ENCODE results near the gene KSR1. TPM values are rescaled to one million over a fixed set of nuclear protein-coding genes. Genes with fewer than 3 reads are reported as not detected.

KSR1 gene
- total and polyA plus RNA-seq, 2 of the 4 experiments (the other 2 are of a cell fraction), result 12.5 to 21.9 TPM

DNA sequence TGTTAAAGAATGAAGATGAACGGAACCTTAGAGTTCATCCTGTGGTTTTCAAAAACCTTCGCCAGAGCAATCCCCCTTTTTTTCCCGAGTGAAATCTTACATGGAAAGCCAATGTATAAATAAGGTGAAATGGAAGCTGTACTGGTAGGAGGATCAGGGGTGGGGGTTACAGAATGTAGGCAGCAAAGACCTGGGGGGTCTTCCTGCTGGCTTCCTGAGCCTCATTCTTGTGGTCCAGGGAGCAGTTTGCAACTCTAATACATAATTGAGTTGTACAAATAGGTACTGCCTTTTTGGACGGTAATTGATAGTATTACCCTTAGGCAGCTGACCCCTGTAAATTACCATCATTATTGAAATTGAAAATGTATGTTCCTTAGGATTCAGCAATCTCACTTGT is 34.1 kb downstream of the KSR1 start:
- H2AK5ac ChIP-seq (ENCODE audit: low read depth, low read length), result no peak overlapping the region
- WGBS, 2 experiments (ENCODE audit: extremely low coverage in 2 of 2, insufficient read length in 1 of 2), result no CpG with 5 or more reads among the region's 4 CpGs
- no peak overlapping the region for H2AFZ ChIP-seq (replicated peaks; ENCODE audit: low read length, poor library complexity)
- H2AK9ac ChIP-seq (replicated peaks; ENCODE audit: low read depth, low read length, poor library complexity), result no peak overlapping the region
- H2BK20ac ChIP-seq (ENCODE audit: low read depth, low read length), result no peak overlapping the region
- H4K91ac ChIP-seq (ENCODE audit: insufficient read depth, low read depth, low read length), result no peak overlapping the region
- peaks cover 37 to 81% of the 10 kb centered on the region in 2 experiments for H3K79me1 ChIP-seq (ENCODE audit: low read depth in 1 of 2, low read length in 2 of 2)
- H3K4ac ChIP-seq (ENCODE audit: low read depth, low read length), result no peak overlapping the region
- peaks cover 13% of the 10 kb centered on the region for H3K9me1 ChIP-seq (ENCODE audit: insufficient read depth, low read length)
- H4K20me1 ChIP-seq (ENCODE audit: insufficient read depth, low read length), result peaks cover 72% of the 10 kb centered on the region
- H3K9ac ChIP-seq (ENCODE audit: low read depth, low read length), result no peak overlapping the region
- in situ Hi-C loops (cut with MboI; ENCODE audit: low sequenced_read_pairs), result no loop called here
- DNase-seq (no peak), ATAC-seq (ENCODE audit: low read depth) (no peak)
- ChIA-PET POLR2A (ENCODE audit: unreplicated experiment) (no interaction called here), CTCF (no interaction called here)
- no peak overlapping the region for H4K8ac ChIP-seq (ENCODE audit: low read depth in 2 of 2, low read length in 2 of 2)
- H3K23ac ChIP-seq (ENCODE audit: low read depth, low read length), result no peak overlapping the region
- dilution Hi-C loops (cut with HindIII; ENCODE audit: low sequenced_read_pairs, unreplicated experiment), result no loop called here
- peaks cover 46% of the 10 kb centered on the region for H3K4me1 ChIP-seq (ENCODE audit: control insufficient read depth, insufficient read depth, low read length)
- intact Hi-C loops (cut with micrococcal nuclease), result no loop called here
- no peak overlapping the region for H3K14ac ChIP-seq (replicated peaks; ENCODE audit: low read depth, low read length)
- H3K36me3 ChIP-seq (ENCODE audit: control insufficient read depth, insufficient read depth, low read length), result peaks cover 9% of the 10 kb centered on the region
- H3K4me2 ChIP-seq (ENCODE audit: low read depth, low read length), result no peak overlapping the region
- H2BK120ac ChIP-seq (ENCODE audit: low read depth, low read length), result no peak overlapping the region
- no peak overlapping the region for H2BK5ac ChIP-seq (ENCODE audit: low read depth, low read length, poor library complexity, severe bottlenecking)
- H2BK15ac ChIP-seq (ENCODE audit: low read depth, low read length), result no peak overlapping the region
- no peak overlapping the region for H4K5ac ChIP-seq (ENCODE audit: low read depth, low read length)
- BruUV-seq (replicated peaks), result no TSS peak
- no peaks in the 10 kb centered on the region for H3K27me3 ChIP-seq (ENCODE audit: control insufficient read depth, insufficient read depth, low read length)
- H3K4me3 ChIP-seq (ENCODE audit: insufficient read depth, low read depth, low read length), result no peak overlapping the region
- no peaks in the 10 kb centered on the region for H3K9me3 ChIP-seq (ENCODE audit: control insufficient read depth, insufficient read depth, low read length)
- TF ChIP-seq CHD1 (IDR thresholded peaks at IDR 0.05; ENCODE audit: low read depth, low read length) (no peak), MAFK (IDR thresholded peaks at IDR 0.05; ENCODE audit: low read depth, low read length) (no peak), POLR2A (IDR thresholded peaks at IDR 0.05; ENCODE audit: low read depth, low read length) (no peak), MAZ (IDR thresholded peaks at IDR 0.05; ENCODE audit: borderline replicate concordance, low read depth, low read length) (no peak), BHLHE40 (IDR thresholded peaks at IDR 0.05; ENCODE audit: low read depth, low read length) (no peak), FOS (IDR thresholded peaks at IDR 0.05; ENCODE audit: low read depth, low read length) (no peak), SMC3 (IDR thresholded peaks at IDR 0.05; ENCODE audit: low read depth, low read length) (no peak), MXI1 (IDR thresholded peaks at IDR 0.05; ENCODE audit: borderline replicate concordance, low read depth, low read length) (no peak), CEBPB (IDR thresholded peaks at IDR 0.05; ENCODE audit: low read depth, low read length) (no peak), RCOR1 (IDR thresholded peaks at IDR 0.05; ENCODE audit: insufficient replicate concordance, low read length) (no peak), RFX5 (IDR thresholded peaks at IDR 0.05; ENCODE audit: low read depth, low read length) (no peak), NFE2L2 (IDR thresholded peaks at IDR 0.05; ENCODE audit: low read depth, low read length) (no peak), RAD21 (IDR thresholded peaks at IDR 0.05; ENCODE audit: low read length) (no peak)
- TF ChIP-seq, protein P1, sequence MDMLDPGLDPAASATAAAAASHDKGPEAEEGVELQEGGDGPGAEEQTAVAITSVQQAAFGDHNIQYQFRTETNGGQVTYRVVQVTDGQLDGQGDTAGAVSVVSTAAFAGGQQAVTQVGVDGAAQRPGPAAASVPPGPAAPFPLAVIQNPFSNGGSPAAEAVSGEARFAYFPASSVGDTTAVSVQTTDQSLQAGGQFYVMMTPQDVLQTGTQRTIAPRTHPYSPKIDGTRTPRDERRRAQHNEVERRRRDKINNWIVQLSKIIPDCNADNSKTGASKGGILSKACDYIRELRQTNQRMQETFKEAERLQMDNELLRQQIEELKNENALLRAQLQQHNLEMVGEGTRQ (IDR thresholded peaks at IDR 0.05; ENCODE audit: low read depth, low read length), result no peak
- TF ChIP-seq, protein P2, sequence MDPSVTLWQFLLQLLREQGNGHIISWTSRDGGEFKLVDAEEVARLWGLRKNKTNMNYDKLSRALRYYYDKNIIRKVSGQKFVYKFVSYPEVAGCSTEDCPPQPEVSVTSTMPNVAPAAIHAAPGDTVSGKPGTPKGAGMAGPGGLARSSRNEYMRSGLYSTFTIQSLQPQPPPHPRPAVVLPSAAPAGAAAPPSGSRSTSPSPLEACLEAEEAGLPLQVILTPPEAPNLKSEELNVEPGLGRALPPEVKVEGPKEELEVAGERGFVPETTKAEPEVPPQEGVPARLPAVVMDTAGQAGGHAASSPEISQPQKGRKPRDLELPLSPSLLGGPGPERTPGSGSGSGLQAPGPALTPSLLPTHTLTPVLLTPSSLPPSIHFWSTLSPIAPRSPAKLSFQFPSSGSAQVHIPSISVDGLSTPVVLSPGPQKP (IDR thresholded peaks at IDR 0.05; ENCODE audit: borderline replicate concordance, low read depth, low read length), result no peak
- TF ChIP-seq, protein P3, sequence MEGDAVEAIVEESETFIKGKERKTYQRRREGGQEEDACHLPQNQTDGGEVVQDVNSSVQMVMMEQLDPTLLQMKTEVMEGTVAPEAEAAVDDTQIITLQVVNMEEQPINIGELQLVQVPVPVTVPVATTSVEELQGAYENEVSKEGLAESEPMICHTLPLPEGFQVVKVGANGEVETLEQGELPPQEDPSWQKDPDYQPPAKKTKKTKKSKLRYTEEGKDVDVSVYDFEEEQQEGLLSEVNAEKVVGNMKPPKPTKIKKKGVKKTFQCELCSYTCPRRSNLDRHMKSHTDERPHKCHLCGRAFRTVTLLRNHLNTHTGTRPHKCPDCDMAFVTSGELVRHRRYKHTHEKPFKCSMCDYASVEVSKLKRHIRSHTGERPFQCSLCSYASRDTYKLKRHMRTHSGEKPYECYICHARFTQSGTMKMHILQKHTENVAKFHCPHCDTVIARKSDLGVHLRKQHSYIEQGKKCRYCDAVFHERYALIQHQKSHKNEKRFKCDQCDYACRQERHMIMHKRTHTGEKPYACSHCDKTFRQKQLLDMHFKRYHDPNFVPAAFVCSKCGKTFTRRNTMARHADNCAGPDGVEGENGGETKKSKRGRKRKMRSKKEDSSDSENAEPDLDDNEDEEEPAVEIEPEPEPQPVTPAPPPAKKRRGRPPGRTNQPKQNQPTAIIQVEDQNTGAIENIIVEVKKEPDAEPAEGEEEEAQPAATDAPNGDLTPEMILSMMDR (conservative IDR thresholded peaks at IDR 0.05; ENCODE audit: low read depth, low read length), result no peak
- H3K56ac ChIP-seq (ENCODE audit: extremely low read depth, insufficient read depth, low read length), result no peak overlapping the region
- no peak overlapping the region for H3K27ac ChIP-seq (ENCODE audit: insufficient read depth, low read length)
- no peak overlapping the region for H3K18ac ChIP-seq (ENCODE audit: low read depth, low read length)
